CD4-positive, alpha-beta T cell (primary cell): ENCODE results near the gene DLGAP3. TPM values are rescaled to one million over a fixed set of nuclear protein-coding genes. Genes with fewer than 3 reads are reported as not detected.

Source experiments
- ATAC-seq: fragments of 200-7000 bp; cut with Tn5 transposase; one replicate; pipeline ENCODE4 v1.10.0; 2022; ENCODE audit warnings: mild to moderate bottlenecking; ENCODE audit not compliant: poor library complexity
- CTCF ChIA-PET: fragments of 350-600 bp; sonication (Branson Sonifier 250); formaldehyde crosslinking; loops from one replicate; lab custom pipeline; 2021; ENCODE audit warnings: antibody characterized with exemption, inconsistent platforms; lab: Charles Lee
- POLR2A ChIA-PET: fragments of 350-600 bp; sonication (Branson Sonifier 250); formaldehyde crosslinking; loops from one replicate; lab custom pipeline; 2021; ENCODE audit warnings: antibody characterized with exemption, inconsistent platforms; lab: Charles Lee
- DNase-seq, 14 experiments: peaks; one replicate each; pipeline ENCODE4 v3.0.0-alpha.2; 2013 to 2020; ENCODE audit warnings: mixed read lengths in 2 of 14
- H3K27ac ChIP-seq, 2 donors: one replicate each; pipeline versions ENCODE4 v1.5.1 to v1.7.0; 2013; ENCODE audit warnings: low read length in 2 of 2, low read depth in 1 of 2, mild to moderate bottlenecking in 1 of 2
- H3K27me3 ChIP-seq, 2 experiments: 1 replicate in 1 of 2; 2 replicates in 1 of 2; pipeline versions ENCODE4 v1.6.1 to v1.7.0; 2013; ENCODE audit warnings: low read length in 2 of 2, control low read depth in 1 of 2, mild to moderate bottlenecking in 1 of 2, moderate library complexity in 1 of 2; ENCODE audit not compliant: insufficient read depth in 2 of 2, control insufficient read depth in 1 of 2
- H3K36me3 ChIP-seq: one replicate; pipeline ENCODE4 v1.6.1; 2013; ENCODE audit warnings: low read length, control low read depth; ENCODE audit not compliant: insufficient read depth
- H3K4me1 ChIP-seq: one replicate; pipeline ENCODE4 v1.6.1; 2013; ENCODE audit warnings: low read length, control low read depth; ENCODE audit not compliant: insufficient read depth
- H3K4me3 ChIP-seq: one replicate; pipeline ENCODE4 v1.5.1; 2013; ENCODE audit warnings: mild to moderate bottlenecking, low read length, moderate library complexity
- H3K9me3 ChIP-seq, 2 experiments: 1 replicate in 1 of 2; 2 replicates in 1 of 2; pipeline versions ENCODE4 v1.6.1 to v1.7.0; 2013; ENCODE audit warnings: low read length in 2 of 2, mild to moderate bottlenecking in 2 of 2, control low read depth in 1 of 2, moderate library complexity in 1 of 2; ENCODE audit not compliant: control insufficient read depth in 1 of 2, insufficient read depth in 1 of 2
- H3K27ac Mint-ChIP-seq: one replicate; pipeline ENCODE4 v1.8.0; 2020; ENCODE audit warnings: mixed read lengths
- H3K27me3 Mint-ChIP-seq: one replicate; pipeline ENCODE4 v1.8.0; 2021; ENCODE audit warnings: mixed read lengths
- H3K36me3 Mint-ChIP-seq: one replicate; pipeline ENCODE4 v1.8.0; 2021; ENCODE audit warnings: low read depth, mixed read lengths
- H3K4me1 Mint-ChIP-seq: one replicate; pipeline ENCODE4 v1.8.0; 2021; ENCODE audit warnings: low read depth, mixed read lengths
- H3K4me3 Mint-ChIP-seq: one replicate; pipeline ENCODE4 v1.8.0; 2020; ENCODE audit warnings: mild to moderate bottlenecking, mixed read lengths
- H3K9me3 Mint-ChIP-seq: one replicate; pipeline ENCODE4 v1.8.0; 2020; ENCODE audit warnings: mixed read lengths
- CTCF ChIP-seq: fragments of 200-600 bp; IDR thresholded peaks from one replicate; pipeline ENCODE4 v1.8.0; 2022; ENCODE audit warnings: antibody characterized with exemption, mild to moderate bottlenecking
- intact Hi-C, 2 experiments: fragments of 100-400 bp; cut with DNase I in 1 of 2; cut with micrococcal nuclease in 1 of 2; formaldehyde crosslinking; loops; one replicate each; pipeline versions ENCODE4 v1.15.1 to v1.9.0; 2023 to 2025; cut with DNase I, micrococcal nuclease
- total RNA-seq, 174 experiments: library from RNA in 2 of 174; stranded (reverse) in 2 of 174; gene quantifications; one replicate each; pipeline ENCODE4 v1.2.3 and lab custom pipeline; 2021 to 2026

The DLGAP3 gene
- total RNA-seq, 2 experiments from 2014 or later = 0.34 to 0.44 TPM

GRCh38 chr1:34929853-34930701 lies 627 bp upstream of the DLGAP3 start:
- peak in 2 of 14 experiments; percentile 9 to 22 for DNase-seq
- Mint-ChIP-seq H3K9me3 (no peaks in the 10 kb centered on the region), H3K27me3 (peaks cover 65% of the 10 kb centered on the region), H3K36me3 (no peaks in the 10 kb centered on the region), H3K4me1 (peaks cover 11% of the 10 kb centered on the region), H3K27ac (no peak overlapping the region), H3K4me3 (peak overlapping the region; percentile 68)
- no peak for TF ChIP-seq CTCF
- no peak overlapping the region for H3K27ac ChIP-seq
- intact Hi-C loops = no loop called here
- no peak for ATAC-seq
- ChIA-PET CTCF (no interaction called here), POLR2A (no interaction called here)
- H3K27me3 ChIP-seq = peaks cover 44 to 53% of the 10 kb centered on the region in 2 experiments
- H3K4me3 ChIP-seq = peak overlapping the region; percentile 24
- H3K4me1 ChIP-seq = peaks cover 16% of the 10 kb centered on the region
- peaks cover 0 to 10% of the 10 kb centered on the region in 2 experiments for H3K9me3 ChIP-seq
- no peaks in the 10 kb centered on the region for H3K36me3 ChIP-seq

- Mint-ChIP-seq H3K27me3 (peaks cover 77% of the 10 kb centered on the region), H3K4me1 (peaks cover 11% of the 10 kb centered on the region), H3K36me3 (no peaks in the 10 kb centered on the region), H3K27ac (no peak overlapping the region), H3K4me3 (peak overlapping the region; percentile 83), H3K9me3 (no peaks in the 10 kb centered on the region)
- POLR2A ChIA-PET = interaction anchor here (1.0 kb wide), 2 partner anchors 56 to 69 kb away, joined by 3 read pairs; partner anchors contain the start of genes SMIM12 and TMEM35B
- Histone ChIP-seq H3K9me3 (peaks cover 0 to 15% of the 10 kb centered on the region in 2 experiments), H3K4me3 (peak overlapping the region; percentile 37), H3K27me3 (peaks cover 56 to 65% of the 10 kb centered on the region in 2 experiments), H3K27ac (no peak overlapping the region), H3K4me1 (peaks cover 16% of the 10 kb centered on the region), H3K36me3 (no peaks in the 10 kb centered on the region)
- DNase-seq (peak in 2 of 14 experiments; percentile 29 to 34), ATAC-seq (peak; percentile 20)
- TF ChIP-seq CTCF = no peak
- CTCF ChIA-PET = no interaction called here
- intact Hi-C loops = no loop called here
These were observed 552 bp downstream of the DLGAP3 start for GRCh38 chr1:34928699-34929496.

GRCh38 chr1:34928066-34928696 lies 1.3 kb downstream of the DLGAP3 start:
- Mint-ChIP-seq H3K27ac (no peak overlapping the region), H3K36me3 (no peaks in the 10 kb centered on the region), H3K9me3 (no peaks in the 10 kb centered on the region), H3K4me3 (peak overlapping the region; percentile 83), H3K4me1 (peaks cover 11% of the 10 kb centered on the region), H3K27me3 (peaks cover 82% of the 10 kb centered on the region)
- ATAC-seq (no peak), DNase-seq (no peak)
- H3K4me3 ChIP-seq = no peak overlapping the region
- POLR2A ChIA-PET = interaction anchor here (1.0 kb wide), 2 partner anchors 56 to 68 kb away, joined by 3 read pairs; partner anchors contain the start of genes SMIM12 and TMEM35B
- no peak for TF ChIP-seq CTCF
- peaks cover 0 to 19% of the 10 kb centered on the region in 2 experiments for H3K9me3 ChIP-seq
- peaks cover 16% of the 10 kb centered on the region for H3K4me1 ChIP-seq
- intact Hi-C loops = no loop called here
- CTCF ChIA-PET = no interaction called here
- peaks cover 63 to 72% of the 10 kb centered on the region in 2 experiments for H3K27me3 ChIP-seq
- no peaks in the 10 kb centered on the region for H3K36me3 ChIP-seq
- H3K27ac ChIP-seq = no peak overlapping the region
